DND-41 (cell line): ENCODE measurements around the gene LINC01488.

ENCODE experiments used
- ATAC-seq: fragments of 200-7000 bp; cut with Tn5 transposase; 3 replicates; pipeline ENCODE4 v1.9.1; 2021; ENCODE audit warnings: low read depth; ENCODE audit not compliant: insufficient read depth
- DNase-seq: peaks from one replicate; pipeline ENCODE4 v3.0.0-alpha.2; 2020
- H2AFZ ChIP-seq: 2 replicates; pipeline ENCODE4 v1.6.0; 2012; ENCODE audit warnings: low read depth, low read length
- H3K27ac ChIP-seq: 2 replicates; pipeline ENCODE4 v1.5.1; 2012; ENCODE audit warnings: low read length, inconsistent platforms
- H3K27me3 ChIP-seq: fragments of 200-600 bp; sonication (generic); 2 replicates; pipeline ENCODE4 v1.6.0; 2012; ENCODE audit warnings: low read length, mild to moderate bottlenecking, inconsistent platforms; ENCODE audit not compliant: insufficient read depth, poor library complexity
- H3K36me3 ChIP-seq: 2 replicates; pipeline ENCODE4 v1.5.1; 2012; ENCODE audit warnings: low read length, inconsistent platforms; ENCODE audit not compliant: insufficient read depth
- H3K4me1 ChIP-seq: 2 replicates; pipeline ENCODE4 v1.5.1; 2012; ENCODE audit warnings: mild to moderate bottlenecking, low read length; ENCODE audit not compliant: insufficient read depth
- H3K4me2 ChIP-seq: 2 replicates; pipeline ENCODE4 v1.6.0; 2012; ENCODE audit warnings: mild to moderate bottlenecking, moderate library complexity, low read length, inconsistent platforms; ENCODE audit not compliant: insufficient read depth
- H3K4me3 ChIP-seq, 2 experiments: fragments of 200-600 bp in 1 of 2; shearing (Covaris generic) in 1 of 2; 2 replicates each; pipeline ENCODE4 v1.5.1; 2012 to 2016; ENCODE audit warnings: inconsistent platforms in 2 of 2, low read length in 2 of 2, mild to moderate bottlenecking in 2 of 2, low read depth in 1 of 2, moderate library complexity in 1 of 2
- H3K79me2 ChIP-seq: 2 replicates; pipeline ENCODE4 v1.6.0; 2012; ENCODE audit warnings: low read length, inconsistent platforms; ENCODE audit not compliant: insufficient read depth
- H3K9ac ChIP-seq: 2 replicates; pipeline ENCODE4 v1.6.0; 2012; ENCODE audit warnings: low read depth, mild to moderate bottlenecking, inconsistent platforms, low read length, moderate library complexity
- H3K9me3 ChIP-seq: 2 replicates; pipeline ENCODE4 v1.5.1; 2012; ENCODE audit warnings: low read length, moderate library complexity, mild to moderate bottlenecking, inconsistent platforms; ENCODE audit not compliant: insufficient read depth, severe bottlenecking
- H4K20me1 ChIP-seq: 2 replicates; pipeline ENCODE4 v1.6.0; 2012; ENCODE audit warnings: low read length; ENCODE audit not compliant: insufficient read depth
- EZH2 ChIP-seq: IDR thresholded peaks from 3 replicates; pipeline ENCODE4 v1.6.1; 2012; ENCODE audit warnings: borderline replicate concordance, low read depth, mild to moderate bottlenecking, moderate library complexity, low read length, inconsistent platforms; ENCODE audit not compliant: severe bottlenecking
- TF ChIP-seq, protein P1 (sequence below): IDR thresholded peaks from 2 replicates; pipeline ENCODE4 v1.5.1; 2012; ENCODE audit warnings: borderline replicate concordance, low read length, moderate library complexity, mild to moderate bottlenecking; ENCODE audit not compliant: poor library complexity, severe bottlenecking; ENCODE audit errors: extremely low read depth

The LINC01488 gene

DNA sequence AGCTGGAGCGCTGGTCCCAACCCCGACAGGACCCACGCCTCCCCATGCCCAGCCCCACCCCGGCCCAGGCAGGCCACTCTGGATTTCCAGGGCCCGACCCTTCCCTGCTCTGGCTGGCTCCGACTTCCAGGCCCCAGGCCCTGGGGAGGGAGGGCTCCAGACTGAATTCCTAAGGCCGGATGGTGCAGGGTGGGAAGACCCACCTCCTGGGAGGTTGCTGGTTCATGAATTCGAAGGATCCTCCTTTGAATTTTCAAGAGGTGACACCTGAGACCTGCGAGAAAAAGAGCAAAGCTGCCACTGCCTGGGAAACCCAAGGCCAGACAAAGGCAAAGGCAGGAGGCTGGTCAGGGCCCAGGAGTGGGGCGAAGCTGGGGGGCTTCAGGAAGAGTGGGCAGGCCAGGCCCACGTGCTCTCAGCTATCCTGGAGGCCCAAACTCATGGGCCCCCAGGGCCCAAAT lies 47.0 kb upstream of the LINC01488 start:
- no peak overlapping the region for H3K27ac ChIP-seq
- H3K4me1 ChIP-seq: no peaks in the 10 kb centered on the region
- no peaks in the 10 kb centered on the region for H3K27me3 ChIP-seq
- H3K4me3 ChIP-seq: no peak overlapping the region
- H3K4me2 ChIP-seq: no peak overlapping the region
- H4K20me1 ChIP-seq: peaks cover 8% of the 10 kb centered on the region
- no peak overlapping the region for H3K9ac ChIP-seq
- DNase-seq (no peak), ATAC-seq (no peak)
- H3K9me3 ChIP-seq: no peaks in the 10 kb centered on the region
- no peaks in the 10 kb centered on the region for H3K36me3 ChIP-seq
- no peak overlapping the region for H2AFZ ChIP-seq
- H3K79me2 ChIP-seq: no peaks in the 10 kb centered on the region
- TF ChIP-seq, protein P1, sequence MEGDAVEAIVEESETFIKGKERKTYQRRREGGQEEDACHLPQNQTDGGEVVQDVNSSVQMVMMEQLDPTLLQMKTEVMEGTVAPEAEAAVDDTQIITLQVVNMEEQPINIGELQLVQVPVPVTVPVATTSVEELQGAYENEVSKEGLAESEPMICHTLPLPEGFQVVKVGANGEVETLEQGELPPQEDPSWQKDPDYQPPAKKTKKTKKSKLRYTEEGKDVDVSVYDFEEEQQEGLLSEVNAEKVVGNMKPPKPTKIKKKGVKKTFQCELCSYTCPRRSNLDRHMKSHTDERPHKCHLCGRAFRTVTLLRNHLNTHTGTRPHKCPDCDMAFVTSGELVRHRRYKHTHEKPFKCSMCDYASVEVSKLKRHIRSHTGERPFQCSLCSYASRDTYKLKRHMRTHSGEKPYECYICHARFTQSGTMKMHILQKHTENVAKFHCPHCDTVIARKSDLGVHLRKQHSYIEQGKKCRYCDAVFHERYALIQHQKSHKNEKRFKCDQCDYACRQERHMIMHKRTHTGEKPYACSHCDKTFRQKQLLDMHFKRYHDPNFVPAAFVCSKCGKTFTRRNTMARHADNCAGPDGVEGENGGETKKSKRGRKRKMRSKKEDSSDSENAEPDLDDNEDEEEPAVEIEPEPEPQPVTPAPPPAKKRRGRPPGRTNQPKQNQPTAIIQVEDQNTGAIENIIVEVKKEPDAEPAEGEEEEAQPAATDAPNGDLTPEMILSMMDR: no peak
- no peak for TF ChIP-seq EZH2

DNA sequence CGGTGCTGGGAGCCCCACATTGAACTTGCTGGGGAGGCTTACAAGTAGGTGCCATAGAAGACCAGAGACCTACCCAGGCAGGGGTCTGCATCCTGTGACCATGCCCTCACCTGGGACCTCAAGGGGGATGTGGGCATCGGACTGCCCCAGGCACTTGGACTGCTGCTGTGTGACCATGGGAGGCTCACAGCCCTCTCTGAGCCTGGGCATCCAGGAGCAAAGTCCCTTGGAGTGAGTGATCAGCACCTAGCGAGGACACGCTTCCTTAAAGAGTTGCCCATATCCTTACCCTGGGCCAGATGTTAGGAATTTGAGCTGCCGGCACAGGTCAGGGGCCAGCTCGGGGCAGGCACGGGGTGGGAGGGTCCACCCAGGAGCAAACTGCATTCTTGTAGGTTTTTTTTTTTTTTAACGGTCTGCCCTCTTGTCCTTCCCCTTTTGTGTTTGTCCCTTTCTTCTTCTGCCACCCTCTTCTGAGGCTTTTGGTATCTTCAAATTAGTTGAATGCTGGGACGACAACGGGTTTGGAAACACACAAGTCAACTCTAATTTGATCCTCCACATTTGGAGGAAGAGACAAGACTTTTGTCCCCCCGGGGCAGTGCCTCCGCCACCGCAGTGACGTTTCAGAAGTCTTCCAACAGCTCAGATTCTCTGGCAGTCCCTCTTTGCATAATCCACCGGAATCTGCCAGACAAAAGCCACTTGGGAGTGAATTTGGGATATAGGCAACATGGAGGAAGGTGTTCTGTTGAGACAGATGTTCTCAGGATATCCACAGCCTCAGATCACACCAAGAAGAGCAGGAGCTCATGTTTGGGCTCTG lies 46.1 kb upstream of the LINC01488 start:
- DNase-seq: no peak
- peaks cover 8% of the 10 kb centered on the region for H4K20me1 ChIP-seq
- TF ChIP-seq, protein P1: no peak
- TF ChIP-seq EZH2: no peak
- no peak overlapping the region for H3K4me3 ChIP-seq
- no peaks in the 10 kb centered on the region for H3K9me3 ChIP-seq
- H3K27ac ChIP-seq: no peak overlapping the region
- no peaks in the 10 kb centered on the region for H3K79me2 ChIP-seq
- H3K4me2 ChIP-seq: no peak overlapping the region
- no peak overlapping the region for H3K9ac ChIP-seq
- H3K36me3 ChIP-seq: no peaks in the 10 kb centered on the region
- H3K4me1 ChIP-seq: no peaks in the 10 kb centered on the region
- no peak overlapping the region for H2AFZ ChIP-seq
- no peaks in the 10 kb centered on the region for H3K27me3 ChIP-seq
- ATAC-seq: no peak

DNA sequence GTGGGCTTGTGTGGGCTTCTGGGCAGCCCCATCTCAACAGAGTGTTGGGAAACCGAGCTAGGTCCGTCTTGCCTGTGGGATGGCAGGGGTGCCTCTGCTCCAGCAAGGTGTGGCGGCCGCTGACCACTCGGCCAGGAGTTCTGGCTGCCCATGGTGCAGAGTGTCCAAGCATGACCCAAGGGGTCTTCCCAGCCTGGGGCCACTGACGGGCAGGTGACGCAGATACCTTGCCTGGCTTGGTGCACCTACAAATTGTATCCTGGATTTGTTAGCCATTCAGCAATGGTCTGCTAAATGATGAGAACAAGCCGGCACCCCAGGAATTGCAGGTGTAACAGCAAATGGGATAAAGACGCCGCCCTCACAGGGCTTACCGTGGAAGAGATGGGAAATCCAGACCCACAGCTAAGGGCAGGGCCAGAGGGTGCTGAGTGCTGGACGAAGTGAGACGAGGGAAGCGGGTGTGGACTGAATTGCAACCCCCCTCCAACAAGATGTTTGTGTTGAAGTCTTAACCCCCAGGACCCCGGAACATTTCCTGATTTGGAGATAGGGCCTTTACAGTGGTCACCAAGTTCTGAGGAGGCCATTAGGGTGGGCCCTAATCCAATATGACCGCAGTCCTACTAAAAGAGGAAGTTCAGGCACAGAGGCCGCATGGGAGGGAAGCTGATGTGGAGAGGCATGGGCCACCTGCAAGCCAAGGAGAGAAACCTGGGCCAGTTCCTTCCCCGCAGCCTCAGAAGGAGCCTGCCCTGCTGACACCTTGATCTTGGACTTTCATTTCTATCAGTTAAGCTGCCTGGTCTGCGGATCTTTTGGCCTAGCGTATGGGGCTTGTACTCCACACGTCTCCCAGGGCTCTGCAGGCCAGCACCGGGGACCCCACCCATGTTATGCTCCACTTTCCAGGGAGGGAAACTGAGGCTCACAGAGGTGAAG lies 45.2 kb upstream of the LINC01488 start:
- no peaks in the 10 kb centered on the region for H3K4me1 ChIP-seq
- no peaks in the 10 kb centered on the region for H3K36me3 ChIP-seq
- no peaks in the 10 kb centered on the region for H3K27me3 ChIP-seq
- no peak overlapping the region for H2AFZ ChIP-seq
- H3K4me2 ChIP-seq: no peak overlapping the region
- peaks cover 8% of the 10 kb centered on the region for H4K20me1 ChIP-seq
- TF ChIP-seq EZH2: no peak
- TF ChIP-seq, protein P1: no peak
- H3K27ac ChIP-seq: no peak overlapping the region
- H3K9me3 ChIP-seq: no peaks in the 10 kb centered on the region
- no peak overlapping the region for H3K9ac ChIP-seq
- no peak overlapping the region for H3K4me3 ChIP-seq
- DNase-seq: no peak
- ATAC-seq: no peak
- H3K79me2 ChIP-seq: no peaks in the 10 kb centered on the region
